Measurements from ENCODE around the gene SH2B2.
"Not testable (repeated sequence)": the region's sequence is repeated elsewhere in the genome, so short reads cannot be mapped to it uniquely, and the experiment has no call there.

SH2B2 gene

DNA sequence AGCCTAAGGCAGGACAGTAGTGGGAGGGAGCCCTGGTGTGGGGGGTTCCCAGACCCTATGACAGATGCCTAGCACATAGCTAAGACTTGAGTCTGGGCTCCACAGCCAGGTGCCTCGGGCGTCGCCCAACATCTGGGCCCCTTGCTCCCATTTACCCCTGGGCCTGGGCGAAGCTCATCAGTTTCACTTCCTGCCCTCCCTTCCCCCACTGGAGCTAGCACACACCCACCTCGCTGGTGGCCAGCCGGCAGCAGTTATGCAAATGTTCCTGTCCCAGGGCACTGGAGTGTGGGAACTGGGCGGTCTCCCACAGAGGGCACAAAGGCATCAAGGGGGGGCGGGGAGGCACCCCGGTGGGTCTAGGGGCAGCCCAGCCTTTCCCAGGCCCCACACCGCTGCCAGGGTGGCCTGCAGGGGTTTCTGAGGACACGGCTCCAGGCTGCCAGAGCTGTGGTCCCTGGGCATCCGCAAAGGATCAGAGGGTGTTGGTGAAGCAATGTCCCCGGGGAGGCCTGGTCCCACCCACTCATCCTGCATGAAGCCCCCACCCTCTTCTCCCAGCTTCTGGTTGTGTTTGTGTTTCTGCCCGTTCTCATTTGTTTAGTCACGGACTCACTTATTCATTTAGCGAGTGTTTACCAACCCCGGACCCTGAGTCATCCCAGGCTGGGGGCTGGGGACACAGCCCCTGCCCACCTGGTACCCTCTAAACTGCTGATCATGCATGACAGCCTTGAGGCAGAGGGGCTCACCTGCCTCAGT lies 20.4 kb downstream of the SH2B2 start:
- no peak for FAIRE-seq

DNA sequence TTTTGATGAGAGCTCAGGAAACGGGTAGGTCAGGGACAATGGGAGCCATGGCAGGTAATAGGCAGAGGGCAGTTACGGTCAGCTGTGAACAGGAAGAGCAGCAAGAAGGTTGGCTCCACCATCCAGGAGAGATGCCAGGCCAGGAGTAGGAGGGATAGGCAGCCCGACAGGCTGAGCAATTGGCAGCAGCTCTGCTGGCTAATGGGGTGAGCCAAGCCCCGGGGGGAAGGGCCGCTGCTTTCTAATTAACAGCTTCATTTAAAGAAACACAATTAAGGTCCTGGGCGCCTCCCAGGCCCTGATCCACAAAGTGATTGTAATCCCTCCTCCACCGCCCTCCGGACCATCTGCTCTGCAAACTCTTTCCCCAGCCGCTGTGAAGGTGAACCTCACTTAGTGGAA lies 23.7 kb downstream of the SH2B2 start:
- FAIRE-seq: no peak

GRCh38 chr7:102312317-102312716 lies 25.6 kb downstream of the SH2B2 start:
- FAIRE-seq: no peak

- FAIRE-seq: no peak
Measured at GRCh38 chr7:102313997-102314780, 27.5 kb downstream of the SH2B2 start.

- no peak for FAIRE-seq
Measured at GRCh38 chr7:102317231-102318059, 30.8 kb downstream of the SH2B2 start.

GRCh38 chr7:102318482-102318971 lies 31.9 kb downstream of the SH2B2 start:
- no peak for FAIRE-seq

- no peak for FAIRE-seq
Measured at GRCh38 chr7:102319671-102320070, 33.0 kb downstream of the SH2B2 start.

GRCh38 chr7:102320181-102320580 lies 33.5 kb downstream of the SH2B2 start:
- no peak for FAIRE-seq

DNA sequence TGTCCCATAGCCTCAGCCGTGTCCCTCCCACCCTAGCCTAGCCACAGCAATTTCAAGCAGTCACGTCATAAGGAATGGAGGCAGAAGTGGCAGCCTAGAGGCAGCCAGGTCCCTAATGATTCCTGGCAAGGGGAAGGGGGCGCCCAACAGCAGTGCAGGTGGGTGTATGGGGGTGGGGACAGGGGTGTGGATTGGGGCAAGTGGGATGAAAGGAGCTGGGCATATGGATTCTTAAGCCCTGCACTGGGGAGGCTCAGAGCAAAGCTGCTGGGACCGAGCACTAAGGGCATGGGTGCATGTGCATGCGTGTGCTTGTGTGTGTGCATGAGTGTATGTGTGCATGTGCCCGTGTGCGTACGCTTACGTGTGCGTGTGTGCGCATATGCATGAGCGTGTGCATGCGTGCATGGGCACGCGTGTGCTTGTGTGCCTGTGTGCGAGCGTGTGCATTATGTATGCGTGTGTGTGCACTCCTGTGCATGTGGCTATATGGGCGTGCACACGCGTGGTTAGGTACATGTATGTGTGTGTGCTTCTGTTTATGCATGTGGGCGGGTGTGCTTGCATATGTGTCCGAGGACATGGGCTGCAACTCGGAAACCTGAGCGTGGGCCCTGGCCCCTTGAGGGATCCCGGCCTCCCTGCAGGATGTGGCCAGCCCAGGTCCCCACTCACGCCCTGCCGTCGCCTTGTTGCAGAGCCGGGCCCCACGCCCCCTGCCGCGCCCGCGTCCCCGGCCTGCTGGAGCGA lies 34.1 kb downstream of the SH2B2 start:
- FAIRE-seq: no peak

- FAIRE-seq: no peak
Measured at GRCh38 chr7:102321351-102322201, 34.9 kb downstream of the SH2B2 start.

- no peak for FAIRE-seq
Measured at GRCh38 chr7:102322202-102322715, 35.6 kb downstream of the SH2B2 start.

DNA sequence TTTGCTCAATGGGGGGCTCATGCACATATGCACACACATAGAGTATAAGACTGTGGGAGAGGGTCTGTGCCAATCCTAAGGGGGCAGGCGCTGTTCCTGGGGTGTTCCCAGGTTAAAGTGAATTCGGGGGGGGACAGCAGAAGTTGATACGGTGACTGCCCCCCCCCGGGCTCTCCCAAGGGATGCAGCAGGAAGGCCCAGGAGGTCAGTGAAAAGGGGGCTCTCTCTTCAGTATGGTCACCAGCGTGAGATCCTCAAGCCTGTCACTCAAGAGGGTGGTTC lies 37.2 kb downstream of the SH2B2 start:
- no peak for FAIRE-seq

GRCh38 chr7:102325106-102325505 lies 38.4 kb downstream of the SH2B2 start:
- FAIRE-seq: not testable (repeated sequence)

- FAIRE-seq: no peak
Measured at GRCh38 chr7:102326157-102326889, 39.7 kb downstream of the SH2B2 start.

DNA sequence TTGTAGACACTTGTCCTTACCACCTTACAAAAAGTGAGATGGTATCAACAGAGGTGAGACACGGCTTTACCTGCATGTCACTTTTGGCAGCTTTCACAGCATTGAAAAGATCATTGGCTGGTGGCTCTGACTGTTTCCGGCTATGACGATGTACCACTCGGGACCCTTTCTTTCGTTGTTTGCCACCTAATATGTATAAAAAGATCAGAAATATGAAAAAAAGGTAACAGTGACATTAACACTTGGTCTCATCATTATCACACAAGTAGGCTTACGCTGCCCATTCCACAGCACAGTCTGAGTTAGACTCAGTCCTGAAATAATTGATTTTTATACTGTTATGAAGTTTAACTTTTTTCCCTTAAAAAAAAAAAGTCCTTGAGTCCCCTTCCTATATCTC lies 40.5 kb downstream of the SH2B2 start:
- not testable (repeated sequence) for FAIRE-seq

- not testable (repeated sequence) for FAIRE-seq
Measured at GRCh38 chr7:102328863-102329262, 42.2 kb downstream of the SH2B2 start.

- FAIRE-seq: not testable (repeated sequence)
Measured at GRCh38 chr7:102329366-102329765, 42.7 kb downstream of the SH2B2 start.

DNA sequence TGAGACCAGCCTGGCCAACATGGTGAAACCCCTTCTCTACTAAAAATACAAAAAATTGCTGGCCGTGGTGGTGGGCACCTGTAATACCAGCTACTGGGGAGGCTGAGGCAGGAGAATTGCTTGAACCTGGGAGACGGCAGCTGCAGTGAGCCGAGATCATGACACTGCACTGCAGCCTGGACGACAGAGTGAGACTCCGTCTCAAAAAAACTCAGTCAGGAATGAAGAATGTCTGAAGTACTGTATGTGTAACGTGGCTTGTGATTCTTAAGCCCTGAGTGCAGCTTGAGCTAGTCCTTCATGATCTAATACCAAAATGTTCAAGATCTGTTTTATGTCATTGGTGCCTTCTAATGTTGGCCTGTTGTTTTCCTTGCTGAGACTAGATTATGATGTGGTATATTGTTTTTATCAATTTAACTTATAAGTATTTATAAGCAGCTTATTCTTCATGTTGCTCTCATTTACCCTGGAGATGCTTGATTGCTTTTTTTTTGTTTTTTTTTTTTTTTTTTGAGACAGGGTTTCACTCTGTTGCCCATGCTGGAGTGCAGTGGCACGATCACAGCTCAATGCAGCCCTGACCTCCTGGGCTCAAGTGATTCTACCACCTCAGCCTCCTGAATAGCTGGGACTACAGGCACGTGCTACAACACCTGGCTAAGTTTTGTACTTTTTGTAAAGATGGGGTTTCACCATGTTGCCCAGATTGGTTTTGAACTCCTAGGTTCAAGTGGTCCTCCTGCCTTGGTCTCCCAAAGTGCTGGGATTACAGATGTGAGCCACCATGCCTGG lies 44.2 kb downstream of the SH2B2 start:
- FAIRE-seq: not testable (repeated sequence)

DNA sequence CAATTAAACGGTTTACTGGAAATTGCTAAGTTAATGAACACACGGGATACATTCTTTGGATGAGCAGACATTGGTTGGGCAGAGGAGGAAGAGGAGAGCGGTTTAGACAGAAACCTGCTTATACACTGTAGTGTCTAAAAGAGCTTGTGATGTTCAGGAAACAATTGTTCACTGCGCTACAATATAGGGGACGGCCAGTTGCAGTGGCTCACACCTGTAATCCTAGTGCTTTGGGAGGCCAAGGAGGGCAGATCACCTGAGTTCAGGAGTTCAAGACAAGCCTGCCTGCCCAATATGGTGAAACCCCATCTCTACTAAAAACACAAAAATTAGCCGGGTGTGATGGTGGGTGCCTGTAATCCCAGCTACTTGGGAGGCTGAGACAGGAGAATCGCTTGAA lies 48.9 kb downstream of the SH2B2 start:
- not testable (repeated sequence) for FAIRE-seq

DNA sequence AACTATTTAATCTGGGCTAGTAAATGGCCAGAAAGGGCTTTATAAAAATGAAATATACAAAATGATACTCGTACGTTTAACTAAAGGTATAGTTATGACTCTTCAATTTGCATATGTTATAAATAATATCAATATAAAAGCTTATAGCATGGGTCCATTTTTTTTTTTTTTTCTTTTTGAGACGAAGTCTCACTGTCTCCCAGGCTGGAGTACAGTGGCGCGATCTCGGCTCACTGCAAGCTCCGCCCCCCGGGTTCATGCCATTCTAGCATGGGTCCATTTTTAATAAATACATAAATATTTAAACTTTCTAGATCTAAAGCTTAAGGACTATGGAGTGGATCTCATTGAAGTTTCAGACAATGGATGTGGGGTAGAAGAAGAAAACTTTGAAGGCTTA lies 50.3 kb downstream of the SH2B2 start:
- FAIRE-seq: not testable (repeated sequence)
